ENCODE measurements around the gene ALDH4A1.

The ALDH4A1 gene, protein sequence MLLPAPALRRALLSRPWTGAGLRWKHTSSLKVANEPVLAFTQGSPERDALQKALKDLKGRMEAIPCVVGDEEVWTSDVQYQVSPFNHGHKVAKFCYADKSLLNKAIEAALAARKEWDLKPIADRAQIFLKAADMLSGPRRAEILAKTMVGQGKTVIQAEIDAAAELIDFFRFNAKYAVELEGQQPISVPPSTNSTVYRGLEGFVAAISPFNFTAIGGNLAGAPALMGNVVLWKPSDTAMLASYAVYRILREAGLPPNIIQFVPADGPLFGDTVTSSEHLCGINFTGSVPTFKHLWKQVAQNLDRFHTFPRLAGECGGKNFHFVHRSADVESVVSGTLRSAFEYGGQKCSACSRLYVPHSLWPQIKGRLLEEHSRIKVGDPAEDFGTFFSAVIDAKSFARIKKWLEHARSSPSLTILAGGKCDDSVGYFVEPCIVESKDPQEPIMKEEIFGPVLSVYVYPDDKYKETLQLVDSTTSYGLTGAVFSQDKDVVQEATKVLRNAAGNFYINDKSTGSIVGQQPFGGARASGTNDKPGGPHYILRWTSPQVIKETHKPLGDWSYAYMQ

DNA sequence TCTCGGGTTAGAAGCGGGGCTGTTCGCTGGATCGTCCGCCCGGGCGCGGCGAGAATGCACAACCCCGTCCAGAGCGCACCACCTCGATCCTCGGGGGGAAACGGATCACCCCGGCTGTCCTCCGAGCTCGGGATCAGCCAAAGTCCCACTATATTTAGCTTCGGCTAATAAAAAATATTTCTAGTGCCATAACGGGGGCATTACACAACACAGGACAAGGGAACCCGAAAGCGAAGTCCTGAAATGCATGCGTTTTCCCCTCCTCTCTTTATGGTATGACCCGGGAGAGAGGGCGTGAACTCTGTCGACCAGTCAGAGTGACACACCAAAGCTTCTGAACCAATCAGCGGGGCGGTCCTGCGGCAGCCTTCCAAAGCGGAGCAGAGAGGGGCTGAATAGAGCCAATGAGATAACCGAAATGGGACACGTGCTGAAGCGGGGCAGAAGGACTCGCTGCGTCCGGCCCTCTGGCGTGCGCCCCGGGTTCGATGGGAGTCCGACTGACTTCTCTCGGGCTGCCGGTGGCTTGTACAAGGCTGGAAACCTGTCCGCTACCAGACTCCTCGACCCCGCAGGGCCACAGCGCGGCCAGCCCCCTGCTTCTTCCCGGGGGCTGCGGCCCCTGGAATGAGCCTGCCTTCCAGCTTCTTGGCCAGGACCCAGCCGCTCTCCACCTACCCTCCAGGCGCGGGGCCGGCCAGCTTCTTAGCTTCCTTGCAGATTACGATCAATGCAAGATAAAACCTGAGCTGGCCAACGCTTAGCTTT lies at the start of gene ALDH4A1:
ALDH4A1 (minus strand) TSS at position 33 of the 768 bp plus-strand sequence; CDS start at position 1, 32 bp downstream.
- Mint-ChIP-seq H3K4me3 (peak within 1 kb of the TSS; percentile 95), H3K36me3 (ENCODE audit: insufficient read depth) (peaks cover 21% of the 10 kb centered on the region), H3K27me3 (no peaks in the 10 kb centered on the region), H3K9me3 (no peaks in the 10 kb centered on the region), H3K4me1 (peaks cover 29% of the 10 kb centered on the region), H3K27ac (ENCODE audit: low read depth) (peak within 1 kb of the TSS; percentile 81)
- DNase-seq (ENCODE audit: low spot score in 2 of 2) (peak; percentile 78 to 88), ATAC-seq (replicated peaks; ENCODE audit: extremely low read depth, poor library complexity, severe bottlenecking) (peak; percentile 100)

DNA sequence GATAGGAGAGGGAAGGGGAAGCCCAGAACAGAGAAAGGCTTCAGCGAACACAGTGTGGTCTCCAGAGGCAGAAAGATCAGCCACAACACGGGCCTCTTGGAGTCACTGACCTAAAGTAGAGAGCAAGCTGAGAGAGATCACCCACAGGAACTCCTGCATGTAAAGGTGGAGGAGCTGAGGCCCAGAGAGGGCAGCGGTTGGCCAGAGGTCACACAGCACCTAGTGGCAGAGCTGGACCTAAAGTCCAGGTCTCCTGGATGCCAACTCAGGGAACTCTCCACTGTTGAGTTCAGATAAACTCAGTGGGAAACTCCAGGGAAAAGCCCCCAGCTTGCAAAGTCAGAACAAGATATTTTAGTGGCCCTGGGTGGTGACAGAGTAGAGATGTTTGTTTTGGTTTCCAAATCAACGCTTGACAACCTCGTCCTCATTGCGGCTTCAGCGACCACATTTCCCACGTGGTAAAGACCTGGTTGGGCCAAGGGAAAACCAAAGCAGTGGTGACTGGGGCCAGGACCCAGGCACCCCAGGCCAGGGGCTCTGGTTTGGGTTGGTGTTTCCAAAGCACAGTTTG lies 49.5 kb upstream of the ALDH4A1 start:
- peak overlapping the region; percentile 87 for H3K4me3 Mint-ChIP-seq
- H3K27me3 Mint-ChIP-seq: no peaks in the 10 kb centered on the region
- H3K27ac Mint-ChIP-seq (ENCODE audit: low read depth): peak overlapping the region; percentile 100
- no peaks in the 10 kb centered on the region for H3K9me3 Mint-ChIP-seq
- DNase-seq (ENCODE audit: low spot score in 2 of 2) (peak; percentile 66 to 84), ATAC-seq (replicated peaks; ENCODE audit: extremely low read depth, poor library complexity, severe bottlenecking) (peak; percentile 55)
- H3K36me3 Mint-ChIP-seq (ENCODE audit: insufficient read depth): peaks cover 58% of the 10 kb centered on the region
- peaks cover 74% of the 10 kb centered on the region for H3K4me1 Mint-ChIP-seq

DNA sequence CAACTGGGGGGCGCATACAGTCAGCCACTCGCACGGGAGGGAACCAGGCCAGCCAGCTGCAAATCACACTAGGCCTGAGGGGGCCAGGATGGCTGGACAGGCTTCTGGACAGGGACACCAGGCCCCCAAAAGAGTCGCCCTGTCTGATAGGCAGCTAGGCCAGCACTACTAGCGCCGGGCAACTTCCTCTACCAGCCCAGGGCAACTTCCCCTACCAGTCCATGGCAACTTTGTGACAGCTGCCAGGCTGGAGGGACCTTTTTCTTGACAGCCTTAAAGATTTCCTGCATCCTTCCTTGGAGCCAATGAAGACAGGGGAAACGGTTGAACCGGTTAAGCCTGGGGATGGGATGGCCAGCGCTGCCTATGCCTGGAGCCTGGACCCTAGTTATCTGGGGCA lies 49.1 kb upstream of the ALDH4A1 start:
- Mint-ChIP-seq H3K4me3 (peak overlapping the region; percentile 87), H3K4me1 (peaks cover 79% of the 10 kb centered on the region), H3K9me3 (no peaks in the 10 kb centered on the region), H3K36me3 (ENCODE audit: insufficient read depth) (peaks cover 57% of the 10 kb centered on the region), H3K27ac (ENCODE audit: low read depth) (peak overlapping the region; percentile 100), H3K27me3 (no peaks in the 10 kb centered on the region)
- no peak for ATAC-seq (replicated peaks; ENCODE audit: extremely low read depth, poor library complexity, severe bottlenecking)
- peak in 1 of 2 donors; percentile 23 for DNase-seq (ENCODE audit: low spot score in 2 of 2)

DNA sequence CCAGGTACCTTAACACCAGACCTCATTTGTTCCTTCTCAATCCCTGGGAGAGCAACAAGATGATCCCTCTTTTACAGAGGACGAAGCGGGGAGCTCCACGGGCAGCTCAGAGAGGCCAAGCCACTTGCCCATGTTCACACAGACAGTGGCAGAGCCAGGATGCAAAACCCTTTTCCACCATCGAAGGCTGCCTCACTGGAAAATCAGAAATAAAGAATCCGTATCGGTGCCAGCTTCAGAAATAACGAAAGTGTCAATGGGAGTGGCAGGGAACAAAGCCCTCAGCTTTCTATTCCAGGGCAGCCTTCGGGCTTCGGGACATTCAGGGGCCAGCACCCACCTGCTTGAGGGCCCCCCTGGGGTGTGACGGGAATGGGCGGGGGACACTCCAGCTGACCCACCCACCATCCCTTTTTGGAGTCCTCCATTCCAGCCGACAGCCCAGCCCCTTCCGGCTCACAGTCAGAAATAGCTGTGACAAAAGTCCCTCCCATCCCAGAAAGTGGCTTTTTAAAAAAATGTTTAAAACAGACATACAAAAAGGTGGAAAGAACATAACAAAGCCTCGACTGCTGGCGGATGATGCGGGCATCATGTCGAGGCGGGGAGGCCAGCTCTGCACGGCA lies 48.2 kb upstream of the ALDH4A1 start:
- H3K9me3 Mint-ChIP-seq: no peaks in the 10 kb centered on the region
- H3K36me3 Mint-ChIP-seq (ENCODE audit: insufficient read depth): peaks cover 58% of the 10 kb centered on the region
- peak overlapping the region; percentile 100 for H3K27ac Mint-ChIP-seq (ENCODE audit: low read depth)
- peaks cover 85% of the 10 kb centered on the region for H3K4me1 Mint-ChIP-seq
- H3K27me3 Mint-ChIP-seq: no peaks in the 10 kb centered on the region
- no peak for DNase-seq (ENCODE audit: low spot score in 2 of 2)
- H3K4me3 Mint-ChIP-seq: peak overlapping the region; percentile 87
- no peak for ATAC-seq (replicated peaks; ENCODE audit: extremely low read depth, poor library complexity, severe bottlenecking)

DNA sequence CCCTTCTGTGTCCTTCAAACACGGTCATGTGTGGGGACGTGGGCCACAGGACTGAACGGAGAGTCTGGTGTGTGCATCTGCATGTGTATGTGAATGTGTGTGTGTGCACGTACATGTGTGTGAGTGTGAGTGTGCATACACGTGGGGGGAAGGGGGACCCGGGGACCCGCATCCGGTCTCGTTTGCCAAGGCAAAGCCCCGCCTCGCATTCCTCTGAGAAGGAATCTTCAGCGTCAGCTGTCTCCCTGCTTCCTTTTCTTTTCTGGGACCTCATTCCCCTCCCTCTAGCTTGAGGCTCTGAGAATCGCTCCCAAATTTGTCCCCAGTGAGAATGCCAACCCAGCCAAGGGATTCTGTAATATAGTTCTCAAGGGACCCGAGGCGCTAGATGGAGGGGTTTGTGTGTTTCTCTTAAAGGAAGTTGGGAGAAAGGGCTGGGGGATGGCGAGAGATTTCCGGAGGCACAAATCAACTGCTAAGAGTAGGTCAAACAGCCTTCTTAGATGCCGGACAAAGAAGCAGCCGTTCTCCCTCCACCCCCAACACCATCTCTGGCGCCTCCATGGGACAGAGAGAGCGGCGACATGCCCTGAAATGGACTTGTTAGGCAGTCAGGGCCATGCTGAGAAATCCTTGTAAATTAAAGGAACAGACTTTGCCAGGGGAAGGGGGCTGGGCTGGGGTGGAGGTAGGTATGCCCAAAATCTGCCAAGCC lies 47.5 kb upstream of the ALDH4A1 start:
- no peak for ATAC-seq (replicated peaks; ENCODE audit: extremely low read depth, poor library complexity, severe bottlenecking)
- Mint-ChIP-seq H3K4me3 (peak overlapping the region; percentile 87), H3K27me3 (no peaks in the 10 kb centered on the region), H3K36me3 (ENCODE audit: insufficient read depth) (peaks cover 56% of the 10 kb centered on the region), H3K9me3 (no peaks in the 10 kb centered on the region), H3K4me1 (peaks cover 87% of the 10 kb centered on the region), H3K27ac (ENCODE audit: low read depth) (peak overlapping the region; percentile 100)
- DNase-seq (ENCODE audit: low spot score in 2 of 2): no peak

DNA sequence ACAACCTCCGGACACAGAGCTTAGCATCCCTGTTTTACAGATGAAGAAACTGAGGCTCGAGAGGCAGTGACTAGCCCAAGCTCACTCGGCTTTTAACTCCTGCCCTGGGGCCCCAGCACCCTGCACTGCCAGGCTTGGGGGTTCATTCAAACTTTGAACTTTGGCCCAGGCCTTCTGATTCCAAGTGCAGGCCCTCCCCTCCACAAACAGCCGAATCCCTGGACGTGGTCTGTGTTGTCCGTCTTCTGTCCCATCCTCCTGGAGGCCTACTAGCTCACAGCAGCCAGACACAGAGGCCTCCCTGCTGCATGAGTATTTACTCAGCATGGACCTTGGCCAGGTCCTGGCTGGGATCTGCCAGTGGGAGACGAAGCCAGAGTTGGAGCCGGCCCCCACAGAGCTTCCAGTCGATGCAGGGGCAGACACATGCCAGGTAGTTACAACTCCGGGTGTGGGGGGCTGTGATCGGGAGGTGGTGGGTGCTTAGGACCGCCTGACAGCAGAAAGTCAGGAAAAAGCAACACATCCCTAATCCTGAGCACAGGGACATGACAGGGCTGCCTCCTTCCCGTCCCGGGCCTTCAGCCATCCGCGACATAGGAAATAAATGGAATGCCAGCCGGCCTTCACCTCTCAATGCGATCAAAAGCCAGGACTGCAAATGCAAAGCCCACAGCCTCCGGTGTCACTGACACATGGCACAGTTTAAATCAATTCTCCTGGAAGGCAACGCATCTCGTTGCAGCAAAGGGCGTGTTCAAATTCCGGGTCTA lies 46.7 kb upstream of the ALDH4A1 start:
- Mint-ChIP-seq H3K4me3 (peak overlapping the region; percentile 87), H3K27me3 (no peaks in the 10 kb centered on the region), H3K36me3 (ENCODE audit: insufficient read depth) (peaks cover 54% of the 10 kb centered on the region), H3K27ac (ENCODE audit: low read depth) (peak overlapping the region; percentile 100), H3K4me1 (peaks cover 87% of the 10 kb centered on the region), H3K9me3 (no peaks in the 10 kb centered on the region)
- no peak for DNase-seq (ENCODE audit: low spot score in 2 of 2)
- no peak for ATAC-seq (replicated peaks; ENCODE audit: extremely low read depth, poor library complexity, severe bottlenecking)

DNA sequence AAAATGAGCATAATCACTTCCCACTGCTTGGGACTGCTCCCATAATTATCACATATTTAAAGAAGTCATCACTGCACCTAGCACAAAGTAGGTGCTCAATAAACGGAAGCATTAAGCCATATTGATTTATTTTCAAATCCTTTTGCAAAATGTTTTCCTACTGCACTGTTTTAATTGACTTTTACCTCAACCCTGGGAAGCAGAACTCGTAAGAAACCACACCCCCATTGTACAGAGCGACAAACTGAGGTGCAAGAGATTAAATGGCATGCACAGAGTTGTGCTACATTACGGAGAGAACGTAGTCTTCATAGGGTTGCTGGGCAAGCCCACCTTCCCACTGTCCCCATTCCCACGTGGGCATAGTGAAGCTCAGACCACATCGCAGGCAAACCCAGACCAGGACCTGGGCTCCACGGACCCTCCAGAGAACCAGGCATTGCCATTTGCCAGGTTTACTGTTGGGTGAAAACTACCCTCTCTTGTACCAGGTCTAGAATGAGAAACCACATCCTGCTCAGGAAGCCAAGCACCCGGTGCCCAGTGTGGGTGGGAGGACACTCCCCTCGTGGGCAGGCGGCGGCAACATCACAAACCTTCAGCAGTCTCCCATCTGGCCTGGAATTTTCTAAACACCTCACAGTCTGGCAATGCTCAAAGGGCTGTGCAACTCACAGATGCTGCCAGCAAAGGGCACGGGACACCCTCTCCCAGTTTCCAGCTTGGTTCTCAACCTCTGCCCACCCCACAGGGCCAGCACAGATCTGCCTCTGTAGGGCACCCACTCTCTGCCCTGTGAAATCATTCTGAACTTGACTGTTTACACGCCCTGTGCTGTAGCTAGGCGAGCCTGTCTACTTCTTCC lies 45.9 kb upstream of the ALDH4A1 start:
- H3K27ac Mint-ChIP-seq (ENCODE audit: low read depth): peak overlapping the region; percentile 91
- no peaks in the 10 kb centered on the region for H3K27me3 Mint-ChIP-seq
- H3K4me1 Mint-ChIP-seq: peaks cover 87% of the 10 kb centered on the region
- peak; percentile 51 to 56 for DNase-seq (ENCODE audit: low spot score in 2 of 2)
- peaks cover 54% of the 10 kb centered on the region for H3K36me3 Mint-ChIP-seq (ENCODE audit: insufficient read depth)
- H3K9me3 Mint-ChIP-seq: no peaks in the 10 kb centered on the region
- H3K4me3 Mint-ChIP-seq: peak overlapping the region; percentile 87
- peak; percentile 53 for ATAC-seq (replicated peaks; ENCODE audit: extremely low read depth, poor library complexity, severe bottlenecking)

DNA sequence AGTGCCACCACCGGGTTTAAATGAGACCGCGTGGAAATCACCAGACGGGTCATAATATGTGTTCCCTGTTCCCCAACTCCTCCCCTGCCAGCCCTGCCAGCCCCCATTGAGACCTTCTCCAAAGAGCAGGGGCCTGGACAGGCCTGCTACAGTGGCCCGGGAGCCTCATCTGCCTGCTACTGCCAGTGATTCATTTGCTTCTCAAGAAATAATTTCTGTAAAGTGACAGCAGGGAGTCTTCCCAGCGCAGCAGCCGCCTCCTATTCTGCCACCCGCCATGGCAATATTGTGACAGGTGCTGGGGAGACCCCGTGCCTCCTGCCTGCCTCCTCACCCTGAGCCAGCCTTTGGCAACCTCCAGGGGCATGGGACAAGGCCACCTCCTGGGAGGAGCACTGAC lies 45.2 kb upstream of the ALDH4A1 start:
- peak overlapping the region; percentile 87 for H3K4me3 Mint-ChIP-seq
- no peak for ATAC-seq (replicated peaks; ENCODE audit: extremely low read depth, poor library complexity, severe bottlenecking)
- peaks cover 84% of the 10 kb centered on the region for H3K4me1 Mint-ChIP-seq
- DNase-seq (ENCODE audit: low spot score in 2 of 2): no peak
- H3K36me3 Mint-ChIP-seq (ENCODE audit: insufficient read depth): peaks cover 49% of the 10 kb centered on the region
- H3K9me3 Mint-ChIP-seq: no peaks in the 10 kb centered on the region
- no peaks in the 10 kb centered on the region for H3K27me3 Mint-ChIP-seq
- peak overlapping the region; percentile 91 for H3K27ac Mint-ChIP-seq (ENCODE audit: low read depth)

DNA sequence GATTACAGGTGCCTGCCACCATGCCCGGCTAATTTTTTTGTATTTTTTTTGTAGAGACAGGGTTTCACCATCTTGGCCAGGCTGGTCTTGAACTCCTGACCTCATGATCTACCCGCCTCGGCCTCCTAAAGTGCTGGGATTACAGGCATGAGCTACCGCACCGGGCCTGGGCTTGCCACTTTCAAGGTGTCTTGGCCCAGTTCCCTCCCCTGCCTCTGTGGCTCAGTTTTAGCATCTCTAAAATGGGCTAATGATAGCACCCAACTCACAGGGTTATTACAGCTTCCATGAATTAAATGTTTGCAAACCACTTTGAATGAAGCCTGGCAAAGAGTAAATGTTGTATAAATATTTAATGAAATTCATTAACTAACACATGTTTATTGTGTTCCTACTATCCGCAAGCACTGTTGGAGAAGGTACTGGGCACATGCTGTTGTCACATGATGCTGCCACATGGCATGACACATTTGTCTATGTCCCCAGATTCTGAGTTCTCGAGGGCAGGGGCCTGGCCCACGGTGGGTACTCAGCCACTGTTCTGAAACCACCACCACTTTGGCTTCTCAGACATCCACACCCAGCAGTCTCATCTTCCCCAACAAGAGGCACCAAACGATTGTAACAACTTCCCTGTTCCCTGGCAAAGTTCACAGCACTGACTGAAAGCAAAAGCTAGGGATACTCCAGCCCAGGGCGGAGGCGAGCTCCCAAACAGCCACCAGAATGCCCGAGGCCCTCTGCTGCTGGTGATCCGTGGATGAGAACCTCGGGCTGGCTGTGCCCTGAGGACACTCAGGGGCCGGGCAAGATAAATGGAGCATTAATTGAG lies 44.4 kb upstream of the ALDH4A1 start:
- no peak for DNase-seq (ENCODE audit: low spot score in 2 of 2)
- H3K36me3 Mint-ChIP-seq (ENCODE audit: insufficient read depth): peaks cover 43% of the 10 kb centered on the region
- H3K4me3 Mint-ChIP-seq: peak overlapping the region; percentile 87
- H3K27me3 Mint-ChIP-seq: no peaks in the 10 kb centered on the region
- no peak for ATAC-seq (replicated peaks; ENCODE audit: extremely low read depth, poor library complexity, severe bottlenecking)
- H3K4me1 Mint-ChIP-seq: peaks cover 78% of the 10 kb centered on the region
- no peaks in the 10 kb centered on the region for H3K9me3 Mint-ChIP-seq
- H3K27ac Mint-ChIP-seq (ENCODE audit: low read depth): peak overlapping the region; percentile 91

DNA sequence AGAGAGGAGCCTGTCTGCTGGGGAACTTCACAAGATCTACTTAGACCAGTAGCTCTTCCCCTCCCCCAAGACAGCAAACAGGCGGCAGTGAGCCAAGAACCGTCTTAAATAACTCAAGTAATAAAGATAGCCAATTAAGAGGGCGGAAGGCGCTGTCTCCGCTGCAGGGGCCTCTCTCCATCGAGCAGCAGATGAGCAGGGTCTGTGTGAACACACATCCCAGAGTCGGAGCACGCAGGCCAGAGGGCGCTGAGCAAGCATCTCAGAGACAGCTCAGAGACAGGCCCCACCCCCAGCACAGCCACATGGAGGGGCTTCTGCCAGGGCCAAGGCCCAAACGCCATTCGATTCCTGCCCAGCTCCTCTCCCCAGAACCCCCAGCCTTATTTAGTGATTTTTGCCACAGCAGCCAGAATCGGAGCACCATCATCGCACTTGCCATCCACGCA lies 43.1 kb upstream of the ALDH4A1 start:
- Mint-ChIP-seq H3K4me1 (peaks cover 85% of the 10 kb centered on the region), H3K9me3 (no peaks in the 10 kb centered on the region), H3K4me3 (peak overlapping the region; percentile 46), H3K27ac (ENCODE audit: low read depth) (peak overlapping the region; percentile 67), H3K36me3 (ENCODE audit: insufficient read depth) (peaks cover 41% of the 10 kb centered on the region), H3K27me3 (no peaks in the 10 kb centered on the region)
- DNase-seq (ENCODE audit: low spot score in 2 of 2): no peak
- ATAC-seq (replicated peaks; ENCODE audit: extremely low read depth, poor library complexity, severe bottlenecking): no peak
